H9 (cell line): ENCODE data around the gene CYS1. TPM values are rescaled to one million over a fixed set of nuclear protein-coding genes. Genes with fewer than 3 reads are reported as not detected.

Experiments used
- DNase-seq: peaks from one replicate; pipeline ENCODE4 v3.0.0-alpha.2; 2017
- H2AFZ ChIP-seq: one replicate; pipeline ENCODE4 v1.6.1; 2013; ENCODE audit warnings: mild to moderate bottlenecking, low read length, control low read depth, moderate library complexity
- H2AK5ac ChIP-seq: 2 replicates; pipeline ENCODE4 v1.6.1; 2013; ENCODE audit warnings: low read length, control low read depth, mixed read lengths; ENCODE audit not compliant: insufficient read length
- H2BK120ac ChIP-seq: one replicate; pipeline ENCODE4 v1.6.1; 2013; ENCODE audit warnings: low read depth, mild to moderate bottlenecking, low read length, control low read depth, inconsistent platforms; ENCODE audit not compliant: poor library complexity, severe bottlenecking
- H2BK12ac ChIP-seq: 2 replicates; pipeline ENCODE4 v1.6.1; 2013; ENCODE audit warnings: low read length, control low read depth, mixed read lengths, low read depth; ENCODE audit not compliant: insufficient read length
- H2BK15ac ChIP-seq: 2 replicates; pipeline ENCODE4 v1.6.1; 2013; ENCODE audit warnings: low read depth, low read length, control low read depth
- H2BK20ac ChIP-seq: one replicate; pipeline ENCODE4 v1.6.1; 2013; ENCODE audit warnings: low read depth, mild to moderate bottlenecking, low read length, control low read depth, inconsistent platforms; ENCODE audit not compliant: poor library complexity, severe bottlenecking
- H2BK5ac ChIP-seq: 2 replicates; pipeline ENCODE4 v1.6.1; 2013; ENCODE audit warnings: low read length, control low read depth, mixed read lengths; ENCODE audit not compliant: insufficient read length
- H3K14ac ChIP-seq: 2 replicates; pipeline ENCODE4 v1.6.1; 2013; ENCODE audit warnings: low read length, control low read depth; ENCODE audit not compliant: insufficient read depth
- H3K18ac ChIP-seq: 2 replicates; pipeline ENCODE4 v1.6.1; 2013; ENCODE audit warnings: low read depth, mild to moderate bottlenecking, mixed read lengths, low read length, control low read depth; ENCODE audit not compliant: insufficient read length
- H3K23ac ChIP-seq: 2 replicates; pipeline ENCODE4 v1.6.1; 2013; ENCODE audit warnings: low read length, control low read depth, mixed read lengths, low read depth; ENCODE audit not compliant: insufficient read length
- H3K23me2 ChIP-seq: 2 replicates; pipeline ENCODE4 v1.6.1; 2013; ENCODE audit warnings: low read depth, mild to moderate bottlenecking, mixed read lengths, low read length, control low read depth; ENCODE audit not compliant: insufficient read length, poor library complexity, severe bottlenecking
- H3K27ac ChIP-seq: 2 replicates; pipeline ENCODE4 v1.5.1; 2013; ENCODE audit warnings: low read length, control low read depth, mixed read lengths, low read depth; ENCODE audit not compliant: insufficient read length
- H3K27me3 ChIP-seq: 2 replicates; pipeline ENCODE4 v1.6.1; 2013; ENCODE audit warnings: low read length, control low read depth, inconsistent platforms; ENCODE audit not compliant: insufficient read depth
- H3K4ac ChIP-seq: 2 replicates; pipeline ENCODE4 v1.6.1; 2013; ENCODE audit warnings: low read depth, mild to moderate bottlenecking, control low read depth, inconsistent platforms, low read length, moderate library complexity
- H3K4me1 ChIP-seq: 2 replicates; pipeline ENCODE4 v1.6.1; 2013; ENCODE audit warnings: low read length, control low read depth, inconsistent platforms; ENCODE audit not compliant: insufficient read depth
- H3K4me2 ChIP-seq: 2 replicates; pipeline ENCODE4 v1.6.1; 2013; ENCODE audit warnings: low read length, control low read depth, mixed read lengths; ENCODE audit not compliant: insufficient read length, insufficient read depth
- H3K56ac ChIP-seq: 2 replicates; pipeline ENCODE4 v1.6.1; 2013; ENCODE audit warnings: low read depth, mild to moderate bottlenecking, mixed read lengths, low read length, control low read depth; ENCODE audit not compliant: insufficient read length
- H3K79me1 ChIP-seq: 2 replicates; pipeline ENCODE4 v1.6.1; 2013; ENCODE audit warnings: low read depth, mild to moderate bottlenecking, moderate library complexity, low read length, control low read depth, inconsistent platforms; ENCODE audit not compliant: insufficient read depth, poor library complexity, severe bottlenecking
- H3K79me2 ChIP-seq: 2 replicates; pipeline ENCODE4 v1.6.1; 2013; ENCODE audit warnings: low read length, control low read depth, inconsistent platforms; ENCODE audit not compliant: insufficient read depth
- H3K9ac ChIP-seq: 2 replicates; pipeline ENCODE4 v1.6.1; 2013; ENCODE audit warnings: low read length, control low read depth, mixed read lengths; ENCODE audit not compliant: insufficient read length; ENCODE audit errors: extremely low read depth
- H3K9me3 ChIP-seq: one replicate; pipeline ENCODE4 v1.6.1; 2013; ENCODE audit warnings: low read depth, low read length, inconsistent platforms; ENCODE audit not compliant: control insufficient read depth
- H3T11ph ChIP-seq: one replicate; pipeline ENCODE4 v1.6.1; 2013; ENCODE audit warnings: mild to moderate bottlenecking, low read length, control low read depth, inconsistent platforms
- H4K20me1 ChIP-seq: one replicate; pipeline ENCODE4 v1.6.1; 2013; ENCODE audit not compliant: control insufficient read depth, insufficient read length, insufficient read depth
- H4K5ac ChIP-seq: 2 replicates; pipeline ENCODE4 v1.6.1; 2013; ENCODE audit warnings: low read depth, mild to moderate bottlenecking, mixed read lengths, low read length, control low read depth; ENCODE audit not compliant: insufficient read length
- H4K8ac ChIP-seq: replicated peaks from 2 replicates; pipeline ENCODE4 v1.6.1; 2013; ENCODE audit warnings: low read length, control low read depth, mixed read lengths, low read depth; ENCODE audit not compliant: insufficient read length
- H4K91ac ChIP-seq: 2 replicates; pipeline ENCODE4 v1.6.1; 2013; ENCODE audit warnings: low read depth, mild to moderate bottlenecking, moderate library complexity, mixed read lengths, low read length, control low read depth; ENCODE audit not compliant: insufficient read length
- H3K27ac Mint-ChIP-seq, 3 experiments: 2 replicates in 2 of 3; 3 replicates in 1 of 3; pipeline ENCODE4 v1.8.0; 2020 to 2021; ENCODE audit warnings: mixed read lengths in 3 of 3, mild to moderate bottlenecking in 1 of 3, moderate library complexity in 1 of 3
- H3K27me3 Mint-ChIP-seq: 2 replicates; pipeline ENCODE4 v1.8.0; 2021; ENCODE audit warnings: low read depth, mild to moderate bottlenecking, moderate library complexity, mixed read lengths
- H3K36me3 Mint-ChIP-seq, 3 experiments: 2 replicates in 2 of 3; 3 replicates in 1 of 3; pipeline ENCODE4 v1.8.0; 2020 to 2021; ENCODE audit warnings: low read depth in 3 of 3, mixed read lengths in 3 of 3; ENCODE audit not compliant: insufficient read depth in 1 of 3
- H3K4me1 Mint-ChIP-seq, 2 experiments: 2 replicates each; pipeline ENCODE4 v1.8.0; 2020; ENCODE audit warnings: mixed read lengths in 2 of 2
- H3K4me3 Mint-ChIP-seq, 2 experiments: 2 replicates in 1 of 2; 3 replicates in 1 of 2; pipeline ENCODE4 v1.8.0; 2020 to 2021; ENCODE audit warnings: mild to moderate bottlenecking in 2 of 2, mixed read lengths in 2 of 2, moderate library complexity in 1 of 2
- H3K9me3 Mint-ChIP-seq, 2 experiments: 2 replicates in 1 of 2; 3 replicates in 1 of 2; pipeline ENCODE4 v1.8.0; 2020; ENCODE audit warnings: mild to moderate bottlenecking in 2 of 2, mixed read lengths in 2 of 2, moderate library complexity in 1 of 2
- WGBS: extraction: QIAGEN DNeasy Blood & Tissue Kit; methylation state at CpG from one replicate; pipeline ENCODE4 v1.1.7; 2013; ENCODE audit warnings: missing lambda C conversion rate, low lambda C conversion rate, mixed read lengths; ENCODE audit not compliant: insufficient read length; ENCODE audit errors: extremely low coverage; 5-methylcytosine and 5-hydroxymethylcytosine counted together
- total RNA-seq: library from RNA; stranded (reverse); gene quantifications from 2 replicates; pipeline ENCODE4 v1.2.1, GENCODE V29; 2021
- TF ChIP-seq, protein P1 (sequence below): fragments of 200-600 bp; sonication (generic); conservative IDR thresholded peaks from 3 replicates; pipeline ENCODE4 v1.8.0; 2021; ENCODE audit warnings: antibody characterized with exemption, mild to moderate bottlenecking

Gene CYS1
- total RNA-seq, 1 experiment from 2014 or later = 0.35 TPM

DNA sequence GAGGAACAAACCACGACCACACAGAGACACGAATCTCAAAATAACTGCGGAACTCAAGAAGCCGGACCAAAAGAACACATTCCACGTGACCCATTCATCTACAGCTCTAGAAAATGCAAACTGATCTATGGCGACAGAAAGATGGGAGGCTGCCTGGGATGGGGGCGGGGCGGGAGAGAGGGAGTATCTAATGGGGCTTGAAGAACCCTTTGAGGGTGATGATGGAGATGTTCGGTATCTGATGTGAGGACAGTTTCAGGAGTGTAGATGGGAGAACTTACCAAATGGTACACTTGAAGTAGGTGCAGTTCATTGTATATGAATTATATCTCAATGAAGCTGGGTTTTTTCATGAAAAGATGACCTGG is 71.4 kb downstream of the CYS1 start:
- H2AFZ ChIP-seq = no peak overlapping the region
- no peak overlapping the region for H4K8ac ChIP-seq
- DNase-seq = no peak
- no peak overlapping the region for H3T11ph ChIP-seq
- peaks cover 0 to 4% of the 10 kb centered on the region in 2 experiments; a peak in 1 of 4 replicates for H3K4me1 Mint-ChIP-seq
- H3K9ac ChIP-seq = no peak overlapping the region
- H4K5ac ChIP-seq = no peak overlapping the region
- H3K27ac Mint-ChIP-seq = no peak overlapping the region
- H2AK5ac ChIP-seq = no peak overlapping the region
- no CpG with 5 or more reads among the region's 9 CpGs for WGBS
- H3K27me3 Mint-ChIP-seq = no peaks in the 10 kb centered on the region; the same call in 1 of the 2 replicates
- no peaks in the 10 kb centered on the region for H3K9me3 Mint-ChIP-seq
- H3K4me3 Mint-ChIP-seq = no peak overlapping the region
- H4K91ac ChIP-seq = no peak overlapping the region
- H2BK5ac ChIP-seq = no peak overlapping the region
- no peak overlapping the region for H3K56ac ChIP-seq
- H3K23me2 ChIP-seq = no peaks in the 10 kb centered on the region
- TF ChIP-seq, protein P1, sequence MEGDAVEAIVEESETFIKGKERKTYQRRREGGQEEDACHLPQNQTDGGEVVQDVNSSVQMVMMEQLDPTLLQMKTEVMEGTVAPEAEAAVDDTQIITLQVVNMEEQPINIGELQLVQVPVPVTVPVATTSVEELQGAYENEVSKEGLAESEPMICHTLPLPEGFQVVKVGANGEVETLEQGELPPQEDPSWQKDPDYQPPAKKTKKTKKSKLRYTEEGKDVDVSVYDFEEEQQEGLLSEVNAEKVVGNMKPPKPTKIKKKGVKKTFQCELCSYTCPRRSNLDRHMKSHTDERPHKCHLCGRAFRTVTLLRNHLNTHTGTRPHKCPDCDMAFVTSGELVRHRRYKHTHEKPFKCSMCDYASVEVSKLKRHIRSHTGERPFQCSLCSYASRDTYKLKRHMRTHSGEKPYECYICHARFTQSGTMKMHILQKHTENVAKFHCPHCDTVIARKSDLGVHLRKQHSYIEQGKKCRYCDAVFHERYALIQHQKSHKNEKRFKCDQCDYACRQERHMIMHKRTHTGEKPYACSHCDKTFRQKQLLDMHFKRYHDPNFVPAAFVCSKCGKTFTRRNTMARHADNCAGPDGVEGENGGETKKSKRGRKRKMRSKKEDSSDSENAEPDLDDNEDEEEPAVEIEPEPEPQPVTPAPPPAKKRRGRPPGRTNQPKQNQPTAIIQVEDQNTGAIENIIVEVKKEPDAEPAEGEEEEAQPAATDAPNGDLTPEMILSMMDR = no peak
- no peaks in the 10 kb centered on the region for H3K36me3 Mint-ChIP-seq
- H2BK20ac ChIP-seq = no peak overlapping the region
- H3K4me1 ChIP-seq = no peaks in the 10 kb centered on the region
- no peaks in the 10 kb centered on the region for H3K79me2 ChIP-seq
- H3K27ac ChIP-seq = no peak overlapping the region
- no peaks in the 10 kb centered on the region for H3K27me3 ChIP-seq
- no peak overlapping the region for H2BK120ac ChIP-seq
- H3K4me2 ChIP-seq = no peak overlapping the region
- no peaks in the 10 kb centered on the region for H3K9me3 ChIP-seq
- H4K20me1 ChIP-seq = no peaks in the 10 kb centered on the region
- H2BK15ac ChIP-seq = no peak overlapping the region
- no peak overlapping the region for H2BK12ac ChIP-seq
- H3K14ac ChIP-seq = no peak overlapping the region
- H3K4ac ChIP-seq = no peak overlapping the region
- H3K79me1 ChIP-seq = no peaks in the 10 kb centered on the region
- H3K18ac ChIP-seq = no peak overlapping the region
- no peak overlapping the region for H3K23ac ChIP-seq
